Body of pancreas (tissue), 4 donors: ENCODE results near the gene CENPB. TPM values are rescaled to one million over a fixed set of nuclear protein-coding genes. Genes with fewer than 3 reads are reported as not detected.
A peak's percentile ranks its signal among the peaks of the same experiment; 100 is the strongest.

Experiments used
- ATAC-seq: fragments of 150-250 bp; one replicate; pipeline ENCODE4 v1.9.1; 2016
- DNase-seq, 4 donors: peaks; one replicate each; pipeline ENCODE4 v3.0.0-alpha.2; 2019
- H3K27ac ChIP-seq, 4 donors: fragments of 200-600 bp; sonication (generic); 1 replicate in 3 of 4; 2 replicates in 1 of 4; pipeline versions ENCODE4 v1.5.1 to v1.6.1; 2016 to 2019; ENCODE audit warnings: mild to moderate bottlenecking in 1 of 4, mixed read lengths in 1 of 4, moderate library complexity in 1 of 4
- H3K27me3 ChIP-seq, 2 donors: fragments of 200-600 bp; sonication (generic); one replicate each; pipeline ENCODE4 v1.6.0; 2016; ENCODE audit warnings: mild to moderate bottlenecking in 1 of 2
- H3K36me3 ChIP-seq, 2 donors: fragments of 200-600 bp; sonication (generic); replicated peaks in 1 of 2; 2 replicates each; pipeline ENCODE4 v1.5.1; 2016; ENCODE audit warnings: low read depth in 2 of 2; ENCODE audit not compliant: insufficient read depth in 1 of 2
- H3K4me1 ChIP-seq: fragments of 200-600 bp; sonication (generic); one replicate; pipeline ENCODE4 v1.6.0; 2016
- H3K4me3 ChIP-seq, 2 donors: fragments of 200-600 bp; sonication (generic); 1 replicate in 1 of 2; 2 replicates in 1 of 2; pipeline ENCODE4 v1.5.1; 2016 to 2019
- H3K9me3 ChIP-seq, 3 donors: fragments of 200-600 bp; sonication (generic); 1 replicate in 2 of 3; 2 replicates in 1 of 3; pipeline ENCODE4 v1.5.1; 2016
- POLR2A ChIP-seq, 3 donors: fragments of 450-650 bp; IDR thresholded peaks; one replicate each; pipeline ENCODE4 v1.6.1; 2016; ENCODE audit warnings: antibody characterized with exemption in 3 of 3, mild to moderate bottlenecking in 2 of 3
- WGBS, 2 donors: methylation state at CpG; one replicate each; pipeline ENCODE4 v1.1.5; 2017; 5-methylcytosine and 5-hydroxymethylcytosine counted together
- intact Hi-C: fragments of 100-400 bp; cut with DNase I; formaldehyde crosslinking; loops from one replicate; pipeline ENCODE4 v1.15.1; 2023
- total RNA-seq, 2 donors: library from RNA; depleted of rRNA; stranded (reverse); fragments of >200 nt; gene quantifications; one replicate each; pipeline ENCODE4 v1.1.0, GENCODE V29; 2016
- TF ChIP-seq, protein P1 (sequence below), 7 experiments: fragments of 450-650 bp in 4 of 7; fragments of 200-600 bp in 3 of 7; sonication (generic) in 3 of 7; IDR thresholded peaks; one replicate each; pipeline ENCODE4 v1.5.1; 2016 to 2019; ENCODE audit warnings: antibody characterized with exemption in 7 of 7

Gene CENPB
- total RNA-seq, 2 donors from 2014 or later: 57.9 to 61.0 TPM

DNA sequence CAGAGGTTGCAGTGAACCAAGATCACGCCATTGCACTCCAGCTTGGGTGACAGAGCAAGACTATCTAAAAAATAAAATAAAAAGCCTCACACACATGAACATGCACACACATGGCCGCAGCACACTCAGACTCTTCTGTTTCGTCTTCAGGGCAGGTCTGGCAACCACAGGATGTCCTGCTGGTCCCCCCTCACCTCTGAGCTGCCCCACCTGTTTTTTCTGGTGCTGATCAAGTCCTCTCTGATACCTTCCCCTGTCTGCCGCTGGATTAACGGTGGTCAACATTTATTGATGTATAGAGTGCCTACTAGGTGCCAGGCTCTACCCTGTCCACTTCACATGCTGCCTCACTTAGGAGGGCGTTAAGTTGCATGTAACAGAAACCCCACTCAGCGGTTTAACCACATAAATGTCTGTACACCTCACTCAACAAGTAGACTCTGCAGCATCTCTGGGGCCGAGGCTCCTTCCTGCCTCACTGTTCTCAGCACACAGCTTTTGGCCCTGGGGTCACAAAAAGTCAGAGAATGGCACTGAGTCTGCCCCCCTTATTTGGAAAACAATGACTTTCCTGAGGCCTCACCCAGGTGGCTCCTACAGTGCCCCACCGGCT, 29.3 kb upstream of the CENPB start:
- 82 to 84% methylated on average over 9 of the region's 9 CpGs for WGBS, 2 donors
- Histone ChIP-seq H3K27ac (no peak overlapping the region), H3K36me3 (no peaks in the 10 kb centered on the region), H3K9me3 (no peaks in the 10 kb centered on the region), H3K4me3 (no peak overlapping the region), H3K4me1 (peaks cover 59% of the 10 kb centered on the region), H3K27me3 (no peaks in the 10 kb centered on the region)
- intact Hi-C loops: no loop called here
- ATAC-seq (no peak), DNase-seq (no peak)
- TF ChIP-seq, protein P1, sequence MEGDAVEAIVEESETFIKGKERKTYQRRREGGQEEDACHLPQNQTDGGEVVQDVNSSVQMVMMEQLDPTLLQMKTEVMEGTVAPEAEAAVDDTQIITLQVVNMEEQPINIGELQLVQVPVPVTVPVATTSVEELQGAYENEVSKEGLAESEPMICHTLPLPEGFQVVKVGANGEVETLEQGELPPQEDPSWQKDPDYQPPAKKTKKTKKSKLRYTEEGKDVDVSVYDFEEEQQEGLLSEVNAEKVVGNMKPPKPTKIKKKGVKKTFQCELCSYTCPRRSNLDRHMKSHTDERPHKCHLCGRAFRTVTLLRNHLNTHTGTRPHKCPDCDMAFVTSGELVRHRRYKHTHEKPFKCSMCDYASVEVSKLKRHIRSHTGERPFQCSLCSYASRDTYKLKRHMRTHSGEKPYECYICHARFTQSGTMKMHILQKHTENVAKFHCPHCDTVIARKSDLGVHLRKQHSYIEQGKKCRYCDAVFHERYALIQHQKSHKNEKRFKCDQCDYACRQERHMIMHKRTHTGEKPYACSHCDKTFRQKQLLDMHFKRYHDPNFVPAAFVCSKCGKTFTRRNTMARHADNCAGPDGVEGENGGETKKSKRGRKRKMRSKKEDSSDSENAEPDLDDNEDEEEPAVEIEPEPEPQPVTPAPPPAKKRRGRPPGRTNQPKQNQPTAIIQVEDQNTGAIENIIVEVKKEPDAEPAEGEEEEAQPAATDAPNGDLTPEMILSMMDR (IDR thresholded peaks at IDR 0.05): no peak
- no peak for TF ChIP-seq POLR2A (IDR thresholded peaks at IDR 0.05)

DNA sequence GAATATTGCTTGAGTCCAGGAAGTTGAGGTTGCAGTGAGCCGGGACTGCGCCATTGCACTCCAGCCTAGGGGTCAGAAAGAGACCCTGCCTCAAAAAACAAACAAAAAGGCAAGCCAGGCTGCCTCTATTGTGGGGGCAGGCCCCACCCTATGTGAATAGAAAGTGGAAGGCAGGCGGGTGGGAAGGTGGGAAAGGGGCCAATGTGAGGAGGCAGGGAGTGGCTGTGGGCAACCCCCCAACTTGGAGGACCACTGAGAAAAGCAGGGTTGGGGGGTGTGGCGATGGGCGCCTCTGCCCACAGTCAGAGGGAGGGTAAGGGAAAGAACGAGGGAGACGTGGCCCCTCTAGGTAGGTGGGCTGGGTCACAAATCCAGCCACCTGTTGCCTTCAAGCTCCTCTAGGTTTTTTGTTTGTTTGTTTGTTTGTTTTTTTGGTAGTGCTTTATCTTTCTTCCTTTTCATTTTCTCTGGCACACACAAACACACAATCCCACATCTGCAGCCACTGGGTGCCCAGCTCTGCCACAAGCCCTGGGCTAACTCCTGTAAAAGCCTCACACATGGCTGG, 28.5 kb upstream of the CENPB start:
- DNase-seq: no peak
- Histone ChIP-seq H3K27ac (no peak overlapping the region), H3K36me3 (no peaks in the 10 kb centered on the region), H3K4me3 (no peak overlapping the region), H3K4me1 (peaks cover 67% of the 10 kb centered on the region), H3K9me3 (no peaks in the 10 kb centered on the region), H3K27me3 (no peaks in the 10 kb centered on the region)
- WGBS, 2 donors: 88 to 90% methylated on average over 7 of the region's 7 CpGs
- no peak for TF ChIP-seq POLR2A (IDR thresholded peaks at IDR 0.05)
- TF ChIP-seq, protein P1 (IDR thresholded peaks at IDR 0.05): no peak
- intact Hi-C loops: no loop called here
- no peak for ATAC-seq

DNA sequence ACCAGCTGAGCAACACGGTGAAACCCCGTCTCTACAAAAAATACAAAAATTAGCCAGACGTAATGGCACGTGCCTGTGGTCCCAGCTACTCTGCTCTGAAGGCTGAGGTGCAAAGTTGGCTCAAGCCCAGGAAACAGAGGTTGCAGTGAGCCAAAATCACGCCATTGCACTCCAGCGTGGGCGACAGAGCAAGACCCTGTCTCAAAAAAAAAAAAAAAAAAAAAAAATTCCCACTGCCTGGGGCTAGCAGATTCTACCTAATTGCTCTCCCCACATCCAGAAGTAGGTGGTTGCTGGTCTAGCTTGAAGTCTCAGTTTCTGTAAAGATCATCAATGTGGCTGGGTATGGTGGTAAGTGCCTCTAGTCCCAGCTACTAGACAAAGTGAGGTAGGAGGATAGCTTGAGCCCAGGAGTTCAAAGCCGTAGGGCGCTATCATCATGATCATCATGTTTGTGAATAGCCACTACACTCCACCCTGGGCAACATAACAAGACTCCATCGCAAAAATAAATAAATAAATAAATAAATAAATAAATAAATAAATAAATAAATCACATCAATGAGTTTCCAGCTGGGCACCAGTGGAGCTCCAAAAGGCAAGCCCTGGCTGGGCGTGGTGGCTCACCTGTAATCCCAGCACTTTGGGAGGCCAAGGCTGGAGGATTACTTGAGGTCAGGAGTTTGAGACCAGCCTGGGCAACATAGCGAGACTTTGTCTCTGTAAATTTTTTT, 27.5 kb upstream of the CENPB start:
- DNase-seq (no peak), ATAC-seq (no peak)
- Histone ChIP-seq H3K9me3 (no peaks in the 10 kb centered on the region), H3K4me1 (peaks cover 62% of the 10 kb centered on the region), H3K4me3 (no peak overlapping the region), H3K27ac (peak overlapping the region; percentile 59 to 95 (median 90)), H3K36me3 (no peaks in the 10 kb centered on the region), H3K27me3 (no peaks in the 10 kb centered on the region)
- intact Hi-C loops: no loop called here
- WGBS, 2 donors: 55 to 66% methylated on average over 12 of the region's 12 CpGs
- TF ChIP-seq, protein P1 (IDR thresholded peaks at IDR 0.05): no peak
- TF ChIP-seq POLR2A (IDR thresholded peaks at IDR 0.05): no peak

DNA sequence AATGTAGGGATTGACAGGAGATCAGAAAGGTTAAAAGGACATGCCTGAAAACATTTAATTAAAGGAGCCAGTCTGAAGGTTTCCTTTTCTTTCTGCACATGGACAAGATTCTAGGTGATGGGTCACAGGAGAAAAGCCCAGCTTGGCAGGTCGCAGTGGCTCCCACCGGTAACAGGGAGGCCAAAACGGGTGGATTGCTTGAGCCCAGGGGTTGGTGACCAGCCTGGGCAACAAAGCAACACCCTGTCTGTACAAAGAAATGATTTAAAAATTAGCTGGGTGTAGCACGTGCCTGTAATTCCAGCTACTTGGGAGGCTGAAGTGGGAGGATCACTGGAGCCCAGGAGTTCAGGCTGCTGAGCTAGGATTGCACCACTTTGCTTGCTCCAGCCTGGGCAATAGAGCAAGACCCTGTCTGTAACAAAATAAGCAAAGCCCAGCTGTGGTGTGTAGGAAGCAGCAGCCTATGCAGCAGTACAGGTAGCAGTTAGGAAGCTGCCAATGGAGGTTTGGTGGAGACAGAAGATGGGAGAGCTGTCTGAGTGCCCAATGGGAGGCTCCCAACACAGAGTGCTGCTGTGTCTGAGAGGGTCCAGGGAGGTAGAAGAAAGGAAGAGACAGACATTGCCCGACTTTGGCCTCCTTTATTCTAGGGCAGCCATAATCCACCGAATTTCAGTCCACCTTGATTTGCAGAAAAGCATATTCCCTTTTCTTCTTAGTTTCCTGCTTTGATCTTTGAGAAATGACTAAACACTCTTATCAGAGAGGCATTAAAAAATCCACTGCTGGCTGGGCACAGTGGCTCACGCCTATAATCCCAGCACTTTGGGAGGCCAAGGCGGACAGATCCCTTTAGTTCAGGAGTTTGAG, 26.7 kb upstream of the CENPB start:
- Histone ChIP-seq H3K4me1 (peaks cover 61% of the 10 kb centered on the region), H3K27me3 (no peaks in the 10 kb centered on the region), H3K4me3 (no peak overlapping the region), H3K27ac (peak overlapping the region; percentile 59 to 95 (median 90)), H3K9me3 (no peaks in the 10 kb centered on the region), H3K36me3 (no peaks in the 10 kb centered on the region)
- TF ChIP-seq, protein P1 (IDR thresholded peaks at IDR 0.05): no peak
- TF ChIP-seq POLR2A (IDR thresholded peaks at IDR 0.05): no peak
- DNase-seq: peak in 2 of 4 donors; percentile 40 to 45
- WGBS, 2 donors: 49 to 58% methylated on average over 8 of the region's 8 CpGs
- intact Hi-C loops: no loop called here
- ATAC-seq: no peak
